ENCODE measurements around the gene NF2. TPM values are rescaled to one million over a fixed set of nuclear protein-coding genes. Genes with fewer than 3 reads are reported as not detected.

Gene NF2
- total and polyA plus RNA-seq, 10 of the 15 experiments (the other 5 are each of a cell fraction or from before 2014, with no cell fraction given), result 2.2 to 49.8 (median 22.5) TPM

DNA sequence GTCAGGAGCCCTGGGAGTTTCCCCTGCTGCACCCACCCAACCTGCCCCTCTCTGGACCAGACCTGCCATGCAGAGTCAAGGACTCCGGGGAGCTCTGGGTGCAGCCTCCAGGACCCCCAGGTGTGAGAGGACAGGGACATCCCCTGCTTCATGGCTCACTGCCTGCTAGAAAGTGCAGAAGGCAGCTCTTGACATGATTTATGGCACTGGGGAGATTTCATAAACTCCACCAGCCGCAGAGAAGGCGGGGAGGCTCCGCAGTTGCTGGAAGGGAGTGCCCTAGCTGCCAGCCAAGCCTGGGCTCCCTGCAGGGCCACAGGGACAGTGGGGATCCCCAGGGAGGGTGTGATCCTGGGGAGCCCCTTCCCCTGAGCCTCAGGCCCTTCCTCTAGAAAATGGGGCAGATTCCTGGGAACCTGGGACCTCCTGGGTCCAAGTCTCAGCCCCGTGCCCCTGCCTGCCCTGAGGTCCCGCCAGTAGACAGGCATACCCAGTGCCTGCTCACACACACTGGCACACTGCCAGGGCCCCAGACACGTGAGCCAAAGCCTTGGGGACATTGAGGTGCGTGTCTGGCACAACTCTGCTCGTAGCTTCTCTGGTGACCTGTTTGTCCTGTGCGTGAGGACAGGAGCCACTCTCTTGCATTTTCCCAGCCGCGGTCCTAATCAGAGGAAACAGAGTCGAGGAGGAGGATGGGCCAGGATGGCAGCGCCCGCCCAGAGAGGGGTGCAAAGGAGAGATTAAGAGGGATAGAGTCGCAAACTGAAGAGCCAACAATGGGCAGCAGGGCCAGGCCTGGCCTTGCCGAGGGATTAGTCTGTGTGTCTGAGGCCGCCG lies 130.1 kb downstream of the NF2 start:
- H2AFZ ChIP-seq (ENCODE audit: control insufficient read depth, low read depth, low read length), result no peak overlapping the region
- no TSS peak for BruUV-seq (replicated peaks)
- POLR2A ChIA-PET, result interaction anchor here (0.6 kb wide), 1 partner anchor 118 kb away, joined by 3 read pairs; no protein-coding TSS in a partner anchor
- TF ChIP-seq MEF2B (IDR thresholded peaks at IDR 0.05; ENCODE audit: partially characterized antibody, poor library complexity, severe bottlenecking) (peak; percentile 33), FOXK2 (IDR thresholded peaks at IDR 0.05) (no peak), PAX5 (IDR thresholded peaks at IDR 0.05; ENCODE audit: borderline replicate concordance, low read depth, low read length) (peak; percentile 46; the same call in 1 of the 2 replicates), USF1 (IDR thresholded peaks at IDR 0.05; ENCODE audit: borderline replicate concordance, extremely low read length, insufficient read depth, low read depth, low read length) (peak; percentile 22), IKZF1 (conservative IDR thresholded peaks at IDR 0.05) (peak; percentile 27), PBX3 (IDR thresholded peaks at IDR 0.05; ENCODE audit: insufficient replicate concordance, low read depth, low read length) (peak; percentile 89), EED (IDR thresholded peaks at IDR 0.05; ENCODE audit: low read depth) (peak; percentile 62), SREBF1 (IDR thresholded peaks at IDR 0.05; ENCODE audit: low read length) (no peak), RB1 (IDR thresholded peaks at IDR 0.05; ENCODE audit: borderline replicate concordance) (no peak), RUNX3 (IDR thresholded peaks at IDR 0.05; ENCODE audit: low read length) (peak; percentile 54; the same call in 1 of the 2 replicates), MYB (IDR thresholded peaks at IDR 0.05; ENCODE audit: borderline replicate concordance, low read depth, low read length) (no peak), CREM (IDR thresholded peaks at IDR 0.05; ENCODE audit: low read depth) (0 out of 2 replicates have a peak, but pooled peaks have one; percentile 25), BHLHE40 (IDR thresholded peaks at IDR 0.05; ENCODE audit: borderline replicate concordance in 1 of 2, low read depth in 2 of 2, low read length in 1 of 2) (peak in 1 of 2 experiments; percentile 64; a peak in 2 of 4 replicates)
- TF ChIP-seq, protein P1, sequence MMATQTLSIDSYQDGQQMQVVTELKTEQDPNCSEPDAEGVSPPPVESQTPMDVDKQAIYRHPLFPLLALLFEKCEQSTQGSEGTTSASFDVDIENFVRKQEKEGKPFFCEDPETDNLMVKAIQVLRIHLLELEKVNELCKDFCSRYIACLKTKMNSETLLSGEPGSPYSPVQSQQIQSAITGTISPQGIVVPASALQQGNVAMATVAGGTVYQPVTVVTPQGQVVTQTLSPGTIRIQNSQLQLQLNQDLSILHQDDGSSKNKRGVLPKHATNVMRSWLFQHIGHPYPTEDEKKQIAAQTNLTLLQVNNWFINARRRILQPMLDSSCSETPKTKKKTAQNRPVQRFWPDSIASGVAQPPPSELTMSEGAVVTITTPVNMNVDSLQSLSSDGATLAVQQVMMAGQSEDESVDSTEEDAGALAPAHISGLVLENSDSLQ (IDR thresholded peaks at IDR 0.05), result peak; percentile 86
- intact Hi-C loops (cut with micrococcal nuclease; ENCODE audit: unreplicated experiment), result no loop called here
- 63% methylated on average over 19 of the region's 19 CpGs for WGBS (ENCODE audit: insufficient coverage, insufficient replicate concordance, low lambda C conversion rate, missing lambda C conversion rate)
- no peak overlapping the region for H3K4me2 ChIP-seq (ENCODE audit: control insufficient read depth, insufficient read depth)
- no peak overlapping the region for H3K4me3 ChIP-seq
- no peak overlapping the region for H3K9ac ChIP-seq (ENCODE audit: control insufficient read depth, insufficient read depth, low read length)
- H3K79me2 ChIP-seq (ENCODE audit: control insufficient read depth, insufficient read depth, low read length), result no peaks in the 10 kb centered on the region
- in situ Hi-C loops (cut with MboI), result no loop called here
- RAD21 ChIA-PET (ENCODE audit: unreplicated experiment), result interaction anchor here (1.4 kb wide), 1 partner anchor 272 kb away, joined by 3 read pairs; no protein-coding TSS in a partner anchor
- H3K27ac ChIP-seq (ENCODE audit: control insufficient read depth, insufficient read depth), result no peak overlapping the region
- H4K20me1 ChIP-seq (ENCODE audit: control insufficient read depth, insufficient read depth), result no peaks in the 10 kb centered on the region
- no peaks in the 10 kb centered on the region for H3K27me3 ChIP-seq (replicated peaks in 1 of 2; ENCODE audit: control insufficient read depth in 2 of 2, insufficient read depth in 2 of 2, low read length in 1 of 2)
- CTCF ChIA-PET, result interaction anchor here (0.9 to 2.0 kb wide), 3 partner anchors 20 to 272 kb away, joined by 3 to 7 read pairs (median 3); no protein-coding TSS in a partner anchor
- peaks cover 3% of the 10 kb centered on the region; the same call in 1 of the 2 replicates for H3K4me1 ChIP-seq (ENCODE audit: control insufficient read depth, insufficient read depth, low read length)
- SMC1A ChIA-PET (ENCODE audit: uncharacterized antibody, unreplicated experiment), result interaction anchor here (0.9 kb wide), 1 partner anchor 43 kb away, joined by 3 read pairs; no protein-coding TSS in a partner anchor
- DNase-seq (ENCODE audit: low read depth, low spot score) (peak; percentile 17), ATAC-seq (peak; percentile 89), FAIRE-seq (no peak)
- no peaks in the 10 kb centered on the region for H3K9me3 ChIP-seq (replicated peaks; ENCODE audit: control insufficient read depth, insufficient read depth, low read length)
- no peaks in the 10 kb centered on the region; a peak in 1 of 4 replicates for H3K36me3 ChIP-seq (ENCODE audit: control insufficient read depth in 2 of 2, insufficient read depth in 2 of 2, low read length in 1 of 2)

Measured in GM12878 (cell line).